ENCODE data around the gene FECH.

DNA sequence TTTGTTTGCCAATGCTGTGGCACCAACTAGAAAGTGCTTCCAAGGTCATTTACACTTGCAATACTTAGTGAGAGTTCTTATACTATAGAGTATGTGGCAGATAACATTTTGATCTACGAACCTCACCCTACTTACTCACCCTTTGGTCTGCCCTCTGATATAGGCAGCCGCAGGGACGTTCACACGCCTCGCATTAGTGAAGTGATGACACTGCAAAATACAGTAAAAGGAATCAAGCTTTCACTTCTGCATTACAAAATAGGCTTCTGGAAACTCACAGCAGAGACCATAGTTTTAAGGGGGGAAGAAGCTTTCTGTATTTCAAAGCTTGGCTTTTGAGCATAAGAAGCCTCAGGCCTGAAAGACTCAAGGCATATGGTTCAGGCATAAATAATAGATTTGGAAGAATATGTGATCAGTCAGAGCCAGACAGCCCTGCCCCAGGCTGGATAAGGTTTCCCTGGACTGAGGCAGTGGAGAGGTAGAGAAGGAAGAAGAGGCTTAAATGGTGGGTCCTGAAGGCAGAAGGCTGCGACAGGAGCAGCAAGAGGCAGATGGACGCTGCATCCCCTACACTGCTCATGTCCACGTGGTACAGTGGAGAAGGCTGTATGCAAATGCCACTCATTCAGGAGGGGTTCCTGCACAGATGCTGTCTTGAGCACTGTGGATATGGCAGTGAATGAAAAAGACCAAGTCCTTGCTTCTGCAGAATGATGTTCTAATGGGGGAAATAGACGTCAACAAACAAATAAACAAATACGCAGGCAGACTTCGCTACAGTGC lies 63.1 kb downstream of the FECH start:
- TF ChIP-seq EZH2 (IDR thresholded peaks at IDR 0.05) (no peak), POLR2AphosphoS5 (IDR thresholded peaks at IDR 0.05; ENCODE audit: borderline replicate concordance, low read depth, low read length) (no peak), FOXP2 (optimal IDR thresholded peaks at IDR 0.05; ENCODE audit: control extremely low read depth, extremely low read length, insufficient read depth) (no peak)
